ENCODE data around the gene WWC2. TPM values are rescaled to one million over a fixed set of nuclear protein-coding genes. Genes with fewer than 3 reads are reported as not detected.

The WWC2 gene
- total RNA-seq, 1 experiment from 2014 or later, result 80.3 TPM

DNA sequence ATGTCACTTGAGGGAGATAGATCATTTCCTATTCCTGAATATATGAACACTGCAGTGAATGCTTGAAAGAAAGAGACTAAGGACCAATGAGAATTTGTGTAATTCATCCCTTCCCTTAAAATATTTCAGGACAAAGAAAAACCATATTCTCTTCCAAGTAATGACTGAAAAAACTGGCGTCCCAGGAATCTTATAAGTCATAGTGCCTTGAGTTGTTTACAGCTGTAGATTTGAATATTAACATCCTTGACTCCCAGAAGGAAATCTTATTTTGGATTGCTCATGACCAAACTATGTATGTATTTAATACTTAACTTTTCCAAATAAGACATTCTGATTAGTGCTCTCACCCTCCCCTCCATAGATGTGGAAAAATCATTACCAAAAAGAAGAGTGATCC is 165.6 kb downstream of the WWC2 start:
- in situ Hi-C loops (cut with HindIII; ENCODE audit: low pct_unique_long_range_greater_than_20kb, low sequenced_read_pairs), result no loop called here
- POLR2A ChIA-PET, result interaction anchor here (0.5 kb wide), 1 partner anchor 1438 kb away, joined by 3 read pairs; no protein-coding TSS in a partner anchor
- TF ChIP-seq, protein P1, sequence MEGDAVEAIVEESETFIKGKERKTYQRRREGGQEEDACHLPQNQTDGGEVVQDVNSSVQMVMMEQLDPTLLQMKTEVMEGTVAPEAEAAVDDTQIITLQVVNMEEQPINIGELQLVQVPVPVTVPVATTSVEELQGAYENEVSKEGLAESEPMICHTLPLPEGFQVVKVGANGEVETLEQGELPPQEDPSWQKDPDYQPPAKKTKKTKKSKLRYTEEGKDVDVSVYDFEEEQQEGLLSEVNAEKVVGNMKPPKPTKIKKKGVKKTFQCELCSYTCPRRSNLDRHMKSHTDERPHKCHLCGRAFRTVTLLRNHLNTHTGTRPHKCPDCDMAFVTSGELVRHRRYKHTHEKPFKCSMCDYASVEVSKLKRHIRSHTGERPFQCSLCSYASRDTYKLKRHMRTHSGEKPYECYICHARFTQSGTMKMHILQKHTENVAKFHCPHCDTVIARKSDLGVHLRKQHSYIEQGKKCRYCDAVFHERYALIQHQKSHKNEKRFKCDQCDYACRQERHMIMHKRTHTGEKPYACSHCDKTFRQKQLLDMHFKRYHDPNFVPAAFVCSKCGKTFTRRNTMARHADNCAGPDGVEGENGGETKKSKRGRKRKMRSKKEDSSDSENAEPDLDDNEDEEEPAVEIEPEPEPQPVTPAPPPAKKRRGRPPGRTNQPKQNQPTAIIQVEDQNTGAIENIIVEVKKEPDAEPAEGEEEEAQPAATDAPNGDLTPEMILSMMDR (IDR thresholded peaks at IDR 0.05), result no peak
- TF ChIP-seq, protein P2, sequence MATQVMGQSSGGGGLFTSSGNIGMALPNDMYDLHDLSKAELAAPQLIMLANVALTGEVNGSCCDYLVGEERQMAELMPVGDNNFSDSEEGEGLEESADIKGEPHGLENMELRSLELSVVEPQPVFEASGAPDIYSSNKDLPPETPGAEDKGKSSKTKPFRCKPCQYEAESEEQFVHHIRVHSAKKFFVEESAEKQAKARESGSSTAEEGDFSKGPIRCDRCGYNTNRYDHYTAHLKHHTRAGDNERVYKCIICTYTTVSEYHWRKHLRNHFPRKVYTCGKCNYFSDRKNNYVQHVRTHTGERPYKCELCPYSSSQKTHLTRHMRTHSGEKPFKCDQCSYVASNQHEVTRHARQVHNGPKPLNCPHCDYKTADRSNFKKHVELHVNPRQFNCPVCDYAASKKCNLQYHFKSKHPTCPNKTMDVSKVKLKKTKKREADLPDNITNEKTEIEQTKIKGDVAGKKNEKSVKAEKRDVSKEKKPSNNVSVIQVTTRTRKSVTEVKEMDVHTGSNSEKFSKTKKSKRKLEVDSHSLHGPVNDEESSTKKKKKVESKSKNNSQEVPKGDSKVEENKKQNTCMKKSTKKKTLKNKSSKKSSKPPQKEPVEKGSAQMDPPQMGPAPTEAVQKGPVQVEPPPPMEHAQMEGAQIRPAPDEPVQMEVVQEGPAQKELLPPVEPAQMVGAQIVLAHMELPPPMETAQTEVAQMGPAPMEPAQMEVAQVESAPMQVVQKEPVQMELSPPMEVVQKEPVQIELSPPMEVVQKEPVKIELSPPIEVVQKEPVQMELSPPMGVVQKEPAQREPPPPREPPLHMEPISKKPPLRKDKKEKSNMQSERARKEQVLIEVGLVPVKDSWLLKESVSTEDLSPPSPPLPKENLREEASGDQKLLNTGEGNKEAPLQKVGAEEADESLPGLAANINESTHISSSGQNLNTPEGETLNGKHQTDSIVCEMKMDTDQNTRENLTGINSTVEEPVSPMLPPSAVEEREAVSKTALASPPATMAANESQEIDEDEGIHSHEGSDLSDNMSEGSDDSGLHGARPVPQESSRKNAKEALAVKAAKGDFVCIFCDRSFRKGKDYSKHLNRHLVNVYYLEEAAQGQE (IDR thresholded peaks at IDR 0.05; ENCODE audit: insufficient read depth in 1 of 2, low read depth in 2 of 2, low read length in 1 of 2), result no peak
- TF ChIP-seq TCF7L2 (IDR thresholded peaks at IDR 0.05; ENCODE audit: low read depth, low read length) (no peak), POLR2AphosphoS5 (IDR thresholded peaks at IDR 0.05; ENCODE audit: low read depth, low read length) (no peak), SIN3A (IDR thresholded peaks at IDR 0.05; ENCODE audit: borderline replicate concordance, insufficient read depth, low read depth, low read length) (no peak)
- no peaks in the 10 kb centered on the region for H3K9me3 ChIP-seq (ENCODE audit: control insufficient read depth, insufficient read depth, low read depth, low read length)
- no peak overlapping the region for H3K27ac ChIP-seq (ENCODE audit: low read length)
- H3K4me1 ChIP-seq (ENCODE audit: control insufficient read depth, insufficient read depth, low read length), result peaks cover 12% of the 10 kb centered on the region
- H3K36me3 ChIP-seq (ENCODE audit: control insufficient read depth, insufficient read depth, low read length), result peaks cover 14% of the 10 kb centered on the region
- CTCF ChIA-PET, result no interaction called here
- ATAC-seq, result no peak
- intact Hi-C loops (cut with micrococcal nuclease; ENCODE audit: unreplicated experiment), result loop anchor here (5.0 kb wide), 1 partner anchor 327 kb away; no protein-coding TSS in a partner anchor
- no TSS peak for BruUV-seq (replicated peaks)
- no peak overlapping the region for H3K4me3 ChIP-seq (ENCODE audit: low read depth in 2 of 2, low read length in 2 of 2)
- no peak for DNase-seq (ENCODE audit: low read depth, low spot score)
- no peaks in the 10 kb centered on the region for H3K27me3 ChIP-seq (ENCODE audit: control insufficient read depth, insufficient read depth, low read length)

DNA sequence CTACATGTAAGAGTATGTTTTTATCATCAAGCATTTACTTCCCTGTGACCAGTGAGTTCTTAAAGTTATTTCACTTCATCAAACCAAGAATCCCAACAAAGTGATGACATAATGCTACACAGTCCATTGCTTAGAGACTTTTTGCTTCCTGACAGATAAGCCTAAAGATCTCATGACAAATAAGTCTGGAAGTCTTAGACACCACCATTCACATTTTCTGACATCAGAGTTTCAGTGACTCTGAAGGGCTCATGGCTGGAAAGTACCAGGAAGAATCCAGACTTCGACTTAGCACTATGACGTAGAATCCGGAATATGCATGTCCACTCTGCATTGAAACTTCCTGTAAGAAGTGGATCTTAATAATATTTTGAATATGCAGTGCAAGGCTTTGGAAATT is 167.3 kb downstream of the WWC2 start:
- no TSS peak for BruUV-seq (replicated peaks)
- ATAC-seq (no peak), DNase-seq (ENCODE audit: low read depth, low spot score) (no peak)
- Histone ChIP-seq H3K4me1 (ENCODE audit: control insufficient read depth, insufficient read depth, low read length) (no peaks in the 10 kb centered on the region; the same call in 1 of the 2 replicates), H3K9me3 (ENCODE audit: control insufficient read depth, insufficient read depth, low read depth, low read length) (no peaks in the 10 kb centered on the region), H3K27ac (ENCODE audit: low read length) (no peak overlapping the region), H3K27me3 (ENCODE audit: control insufficient read depth, insufficient read depth, low read length) (no peaks in the 10 kb centered on the region), H3K36me3 (ENCODE audit: control insufficient read depth, insufficient read depth, low read length) (peaks cover 10% of the 10 kb centered on the region), H3K4me3 (ENCODE audit: low read depth in 2 of 2, low read length in 2 of 2) (no peak overlapping the region)
- TF ChIP-seq TCF7L2 (IDR thresholded peaks at IDR 0.05; ENCODE audit: low read depth, low read length) (no peak), SIN3A (IDR thresholded peaks at IDR 0.05; ENCODE audit: borderline replicate concordance, insufficient read depth, low read depth, low read length) (no peak), POLR2AphosphoS5 (IDR thresholded peaks at IDR 0.05; ENCODE audit: low read depth, low read length) (no peak)
- TF ChIP-seq, protein P1 (IDR thresholded peaks at IDR 0.05), result no peak
- TF ChIP-seq, protein P2 (IDR thresholded peaks at IDR 0.05; ENCODE audit: insufficient read depth in 1 of 2, low read depth in 2 of 2, low read length in 1 of 2), result no peak
- POLR2A ChIA-PET, result interaction anchor here (0.6 kb wide), 1 partner anchor 68 kb away, joined by 3 read pairs; no protein-coding TSS in a partner anchor
- intact Hi-C loops (cut with micrococcal nuclease; ENCODE audit: unreplicated experiment) (no loop called here), in situ Hi-C loops (cut with HindIII; ENCODE audit: low pct_unique_long_range_greater_than_20kb, low sequenced_read_pairs) (no loop called here)
- CTCF ChIA-PET, result no interaction called here
